GM18499 (cell line): ENCODE results near the gene PPFIA4.

Source experiments
- ATAC-seq: cut with Tn5 transposase; IDR thresholded peaks from one replicate; pipeline ENCODE4 v1.9.1; 2021; ENCODE audit warnings: moderate number of reproducible peaks; ENCODE audit not compliant: insufficient read depth, unreplicated experiment

The PPFIA4 gene

GRCh38 chr1:203039609-203040512 lies 13.6 kb downstream of the PPFIA4 start:
- no peak for ATAC-seq

- ATAC-seq, result no peak
These were observed 14.4 kb downstream of the PPFIA4 start for GRCh38 chr1:203040513-203041275.

DNA sequence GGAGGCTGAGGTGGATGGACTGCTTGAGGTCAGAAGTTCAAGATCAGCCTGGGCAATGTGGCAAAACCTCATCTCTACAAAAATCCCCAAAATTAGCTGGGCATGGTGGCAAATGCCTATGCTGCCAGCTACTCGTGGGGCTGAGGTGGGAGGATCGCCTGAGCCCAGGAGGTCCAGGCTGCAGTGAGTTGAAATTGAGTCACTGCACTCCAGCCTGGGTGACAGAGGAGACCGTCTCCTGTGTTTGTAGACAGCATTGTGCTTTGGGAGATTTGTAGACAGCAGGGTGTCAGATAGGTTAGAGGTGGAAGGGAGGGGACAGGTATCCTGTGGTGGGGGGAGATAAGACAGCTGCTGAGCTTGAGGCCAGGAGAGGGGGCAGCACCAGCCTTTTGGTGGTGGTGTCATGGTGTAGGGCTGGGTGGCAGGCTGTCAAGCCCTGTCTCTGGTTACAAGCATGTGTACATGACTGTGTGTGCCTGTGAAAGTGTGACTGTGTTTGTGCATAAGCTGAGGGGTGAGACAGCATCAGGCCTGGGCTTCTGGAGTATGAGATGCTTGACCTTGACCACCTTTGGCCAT lies 15.2 kb downstream of the PPFIA4 start:
- no peak for ATAC-seq

DNA sequence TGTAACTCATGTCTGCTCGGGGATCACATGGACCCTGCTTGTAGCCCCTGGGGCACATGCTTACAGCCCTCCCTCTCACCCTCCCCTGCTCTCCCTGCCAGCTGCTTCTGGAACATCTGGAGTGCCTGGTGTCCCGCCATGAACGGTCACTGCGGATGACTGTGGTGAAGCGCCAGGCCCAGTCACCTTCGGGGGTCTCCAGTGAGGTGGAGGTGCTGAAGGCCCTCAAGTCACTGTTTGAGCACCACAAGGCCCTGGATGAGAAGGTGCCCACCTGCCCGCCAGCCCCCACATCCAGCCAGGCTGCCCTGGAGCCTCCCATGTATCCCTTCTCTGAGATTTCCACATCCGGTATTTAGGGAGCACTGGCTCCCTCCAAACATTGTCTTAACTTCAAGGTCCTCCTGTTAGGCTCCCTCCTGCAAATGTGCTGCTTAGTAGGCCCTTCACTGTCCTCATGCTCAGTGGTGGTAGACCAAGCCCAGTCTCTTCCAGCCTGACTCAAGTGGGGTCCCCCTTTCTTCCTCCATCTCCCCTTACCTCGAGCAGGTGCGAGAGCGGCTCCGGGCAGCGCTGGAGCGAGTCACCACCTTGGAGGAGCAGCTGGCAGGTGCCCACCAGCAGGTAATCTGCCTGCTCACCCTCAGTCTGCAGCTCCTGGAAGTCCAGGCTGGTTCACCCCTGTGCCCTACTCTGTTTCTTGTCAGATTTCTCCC lies 17.7 kb downstream of the PPFIA4 start:
- no peak for ATAC-seq

GRCh38 chr1:203044546-203045250 lies 18.4 kb downstream of the PPFIA4 start:
- no peak for ATAC-seq

DNA sequence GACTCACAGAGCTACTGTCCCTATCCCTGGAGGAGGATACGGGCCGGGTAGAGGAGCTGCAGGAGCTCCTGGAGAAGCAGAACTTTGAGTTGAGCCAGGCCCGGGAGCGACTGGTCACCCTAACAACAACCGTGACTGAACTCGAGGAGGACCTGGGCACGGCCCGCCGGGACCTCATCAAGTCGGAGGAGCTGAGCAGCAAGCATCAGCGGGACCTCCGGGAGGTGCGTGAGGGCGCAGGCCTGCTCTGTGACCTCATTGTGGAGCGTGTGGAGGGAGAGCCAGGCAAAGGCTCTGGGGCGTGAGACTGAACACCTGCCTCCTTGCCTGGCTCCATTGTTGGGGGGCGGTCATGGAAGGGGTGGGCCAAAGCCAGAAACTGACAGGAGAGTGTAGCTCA lies 19.0 kb downstream of the PPFIA4 start:
- ATAC-seq, result no peak

DNA sequence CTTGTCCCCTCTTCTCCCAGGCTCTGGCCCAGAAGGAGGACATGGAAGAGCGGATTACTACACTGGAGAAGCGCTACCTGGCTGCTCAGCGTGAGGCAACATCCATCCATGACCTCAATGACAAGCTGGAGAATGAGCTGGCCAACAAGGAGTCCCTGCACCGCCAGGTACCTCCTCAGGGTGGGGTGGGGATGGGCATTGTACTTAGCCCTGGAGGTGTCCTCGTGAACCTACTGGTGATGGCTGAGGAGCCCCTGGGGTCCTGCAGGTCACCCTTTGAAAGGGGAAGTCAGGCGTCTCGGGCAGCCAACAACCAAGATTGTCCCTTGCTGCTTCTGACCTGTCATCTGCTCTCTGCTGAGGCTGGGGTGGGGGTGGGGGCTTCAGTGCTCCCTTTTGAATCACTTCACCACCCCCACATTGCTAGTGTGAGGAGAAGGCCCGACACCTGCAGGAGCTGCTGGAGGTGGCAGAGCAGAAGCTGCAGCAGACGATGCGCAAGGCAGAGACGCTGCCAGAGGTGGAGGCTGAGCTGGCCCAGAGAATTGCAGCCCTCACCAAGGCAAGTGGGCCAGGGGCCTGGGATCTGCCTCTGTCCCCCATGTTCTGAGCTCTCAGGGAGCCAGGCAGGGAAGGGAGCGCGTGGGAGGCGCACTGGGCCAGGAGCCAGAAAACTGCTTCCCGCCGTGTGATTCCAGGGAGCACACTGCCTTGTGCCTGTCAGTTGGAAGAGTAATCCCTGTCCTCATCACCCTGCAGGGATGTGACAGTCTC lies 19.7 kb downstream of the PPFIA4 start:
- no peak for ATAC-seq

DNA sequence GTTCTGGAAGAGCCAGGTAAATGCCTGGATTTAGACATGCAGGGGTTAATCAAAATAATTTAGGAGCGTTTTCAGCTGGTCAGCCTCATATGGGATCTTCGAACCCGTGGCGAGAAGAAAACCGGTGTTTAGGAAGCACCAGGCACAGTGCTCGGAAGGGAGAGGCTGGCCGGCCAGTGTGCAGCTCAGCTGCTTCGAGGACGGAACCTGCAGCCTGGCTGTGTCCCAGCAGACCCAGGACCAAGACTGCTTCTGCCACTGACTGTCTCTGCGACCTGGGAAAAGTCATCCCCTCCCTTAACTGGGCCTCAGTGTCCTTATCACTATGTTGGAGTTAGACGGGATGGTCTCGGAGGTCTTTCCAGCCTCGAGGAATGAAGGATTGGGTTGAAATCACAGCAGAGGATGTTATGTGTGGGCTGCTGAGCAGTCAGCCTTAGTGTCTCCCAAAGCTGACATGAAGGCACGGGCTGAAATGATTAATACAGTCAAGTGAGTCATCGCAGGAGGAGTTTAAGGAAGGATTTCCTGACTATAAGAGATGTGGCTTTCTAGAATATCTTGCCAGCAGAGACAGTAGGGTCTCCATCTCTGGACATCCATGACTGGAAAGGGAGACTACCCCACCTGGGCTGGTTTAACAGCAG lies 20.8 kb downstream of the PPFIA4 start:
- ATAC-seq, result no peak

- ATAC-seq, result no peak
These were observed 21.8 kb downstream of the PPFIA4 start for GRCh38 chr1:203048086-203048485.

DNA sequence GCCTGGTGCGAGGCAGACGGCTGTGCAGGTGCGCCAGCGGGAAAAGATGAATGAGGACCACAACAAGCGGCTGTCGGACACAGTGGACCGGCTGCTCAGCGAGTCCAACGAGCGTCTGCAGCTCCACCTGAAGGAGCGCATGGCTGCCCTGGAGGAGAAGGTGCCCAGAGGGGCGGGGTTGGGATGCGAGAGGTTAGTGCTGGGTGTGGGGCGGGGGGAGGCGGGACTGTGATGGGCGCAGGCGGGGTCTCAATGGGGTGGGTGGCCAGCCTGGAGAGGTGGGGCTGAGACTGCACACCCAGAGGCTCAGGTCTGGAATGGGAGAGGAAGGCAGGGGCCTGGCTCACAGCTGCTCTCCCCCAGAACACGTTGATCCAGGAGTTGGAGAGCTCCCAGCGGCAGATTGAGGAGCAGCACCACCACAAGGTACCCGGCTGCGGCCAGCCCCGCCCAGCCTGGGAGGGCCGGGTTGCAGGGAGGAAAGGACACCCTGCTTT lies 22.3 kb downstream of the PPFIA4 start:
- ATAC-seq, result no peak

GRCh38 chr1:203049077-203049476 lies 22.8 kb downstream of the PPFIA4 start:
- ATAC-seq, result no peak

DNA sequence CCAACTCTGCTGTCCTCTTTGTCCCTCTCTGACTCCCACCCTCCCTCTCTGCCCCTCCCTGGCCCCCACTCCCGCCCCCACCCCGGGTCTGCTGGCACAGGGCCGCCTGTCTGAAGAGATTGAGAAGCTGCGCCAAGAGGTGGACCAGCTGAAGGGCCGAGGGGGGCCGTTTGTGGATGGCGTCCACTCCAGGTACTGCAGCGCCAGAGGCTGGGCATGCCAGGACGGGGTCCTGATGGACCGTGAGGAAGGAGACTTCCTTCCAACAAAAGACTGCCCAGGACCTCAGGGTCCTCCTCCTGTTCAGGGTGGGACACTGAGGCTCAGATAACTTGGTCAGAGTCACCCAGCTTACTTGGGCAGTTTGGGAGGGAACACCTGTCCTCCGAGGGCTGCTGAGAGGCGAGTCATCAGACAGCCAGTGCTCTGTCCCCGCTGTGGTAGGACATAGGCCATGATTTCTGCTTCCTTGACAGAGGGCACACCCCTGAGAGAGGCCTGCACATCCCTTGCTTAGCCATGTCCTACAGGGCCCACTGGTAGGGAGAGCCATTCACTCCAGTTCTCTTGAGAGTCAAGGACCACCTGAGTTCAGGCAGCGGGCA lies 23.4 kb downstream of the PPFIA4 start:
- ATAC-seq, result no peak

DNA sequence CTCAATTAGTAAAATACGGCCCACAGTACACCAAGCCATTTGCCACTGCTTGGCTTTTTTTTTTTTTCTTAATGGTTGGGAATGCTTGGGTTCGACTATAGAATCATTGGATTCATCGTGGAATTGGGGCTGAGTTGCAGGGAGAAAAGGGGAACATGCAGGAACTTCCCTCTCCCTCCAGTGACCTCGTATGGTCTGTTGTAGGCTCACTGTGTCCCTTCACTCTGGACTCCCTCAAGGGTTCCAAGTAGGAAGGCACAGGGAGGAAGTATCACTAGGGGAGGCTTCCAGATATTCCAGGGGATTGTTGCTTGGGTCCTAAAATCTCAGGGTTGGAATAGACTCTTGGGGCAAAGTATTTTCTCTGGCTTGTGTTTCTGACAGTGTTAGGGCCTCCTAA lies 24.5 kb downstream of the PPFIA4 start:
- no peak for ATAC-seq

DNA sequence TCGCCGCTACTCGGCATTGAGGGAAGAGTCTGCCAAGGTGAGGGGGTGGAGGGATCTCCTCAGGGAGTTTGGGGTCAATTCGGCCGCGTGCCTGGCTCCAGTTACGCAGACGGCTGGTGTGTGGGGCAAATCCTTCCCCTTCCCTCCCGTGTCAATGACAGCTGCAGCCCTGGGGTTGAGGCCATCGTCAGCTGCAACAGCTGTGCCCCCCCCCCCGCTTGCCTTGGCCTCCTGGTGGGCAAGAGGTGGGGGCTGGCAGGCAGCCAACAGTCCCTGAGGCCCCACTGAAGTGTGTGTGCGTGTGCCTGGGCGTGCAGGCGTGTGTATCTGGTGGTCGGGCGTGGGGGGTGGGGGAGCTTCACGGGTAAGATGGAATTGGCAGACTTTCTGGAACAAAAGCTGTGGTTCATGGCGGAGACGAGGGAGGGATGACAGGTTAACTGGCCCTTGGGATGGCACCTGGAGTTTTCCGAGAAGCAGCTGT lies 25.6 kb downstream of the PPFIA4 start:
- ATAC-seq, result no peak

DNA sequence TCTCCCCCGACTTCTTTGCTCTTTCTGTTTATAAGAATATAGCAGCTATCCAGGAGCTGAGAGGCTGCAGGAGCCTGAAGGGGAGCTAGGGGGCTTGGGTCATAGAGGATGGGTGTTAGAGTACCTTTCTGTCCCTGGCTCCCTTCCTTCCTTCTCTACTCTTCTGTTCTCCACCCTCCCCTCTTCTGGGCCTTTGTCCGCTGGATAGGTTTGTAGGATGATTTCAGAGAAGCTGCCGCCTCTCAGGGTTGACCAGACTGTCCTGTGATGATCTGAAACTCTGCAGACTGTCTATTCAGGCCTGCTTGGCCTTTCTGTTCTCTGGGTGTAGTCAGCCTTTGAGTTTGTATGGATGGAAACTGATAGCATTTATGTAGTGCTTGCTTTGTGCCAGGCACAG lies 26.3 kb downstream of the PPFIA4 start:
- no peak for ATAC-seq

DNA sequence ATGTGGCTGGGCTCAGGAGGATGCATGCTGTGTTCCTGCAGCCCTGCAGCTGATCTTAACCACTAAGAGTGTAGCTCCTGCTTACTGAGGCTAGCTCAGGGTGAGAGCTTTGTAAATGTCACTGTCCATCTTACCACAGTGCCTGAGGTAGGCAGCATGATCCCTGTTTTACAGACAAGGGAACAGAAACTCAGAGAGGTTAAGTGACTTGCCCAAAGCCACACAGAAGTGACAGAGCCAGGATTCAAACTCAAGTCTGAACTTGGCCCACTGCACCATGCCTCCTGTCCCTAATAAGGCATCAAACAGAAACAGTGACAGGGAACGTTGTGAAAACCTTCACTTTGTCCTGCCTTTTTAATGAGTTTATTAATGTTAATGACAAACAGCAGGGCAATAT lies 27.9 kb downstream of the PPFIA4 start:
- ATAC-seq, result no peak

DNA sequence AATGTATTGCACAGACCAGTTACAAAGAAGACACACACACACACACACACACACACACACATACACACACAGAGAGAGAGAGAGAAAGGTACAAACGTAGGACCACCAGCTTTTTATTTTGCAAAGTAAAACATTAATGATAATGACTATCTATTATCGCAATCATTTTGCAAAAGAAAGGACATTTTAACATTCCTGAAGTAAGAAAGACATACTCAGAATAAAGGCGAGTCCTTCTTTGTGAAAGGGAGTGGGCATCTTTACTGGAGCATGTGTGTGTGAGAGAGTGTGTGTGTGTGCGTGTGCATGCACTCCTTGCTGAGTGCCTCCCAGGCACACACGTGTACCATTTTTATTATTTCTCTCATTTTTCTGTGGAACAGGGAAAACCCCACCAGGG lies 28.4 kb downstream of the PPFIA4 start:
- ATAC-seq, result no peak

GRCh38 chr1:203055161-203055799 lies 29.0 kb downstream of the PPFIA4 start:
- no peak for ATAC-seq
